C4-2B (cell line): ENCODE data around the gene QSOX1.

Experiments
- H3K27ac ChIP-seq: fragments of 450-650 bp; 2 replicates; pipeline ENCODE4 v1.5.1; 2017
- ZFX ChIP-seq: fragments of 450-650 bp; IDR thresholded peaks from 2 replicates; pipeline ENCODE4 v1.6.1; 2017
- TF ChIP-seq, protein P1 (sequence below): fragments of 450-650 bp; conservative IDR thresholded peaks from 2 replicates; pipeline ENCODE4 v1.5.1; 2017; ENCODE audit warnings: mild to moderate bottlenecking

Gene QSOX1

GRCh38 chr1:180157108-180157507, 2.4 kb downstream of the QSOX1 start:
- H3K27ac ChIP-seq: peak overlapping the region; percentile 90
- TF ChIP-seq, protein P1, sequence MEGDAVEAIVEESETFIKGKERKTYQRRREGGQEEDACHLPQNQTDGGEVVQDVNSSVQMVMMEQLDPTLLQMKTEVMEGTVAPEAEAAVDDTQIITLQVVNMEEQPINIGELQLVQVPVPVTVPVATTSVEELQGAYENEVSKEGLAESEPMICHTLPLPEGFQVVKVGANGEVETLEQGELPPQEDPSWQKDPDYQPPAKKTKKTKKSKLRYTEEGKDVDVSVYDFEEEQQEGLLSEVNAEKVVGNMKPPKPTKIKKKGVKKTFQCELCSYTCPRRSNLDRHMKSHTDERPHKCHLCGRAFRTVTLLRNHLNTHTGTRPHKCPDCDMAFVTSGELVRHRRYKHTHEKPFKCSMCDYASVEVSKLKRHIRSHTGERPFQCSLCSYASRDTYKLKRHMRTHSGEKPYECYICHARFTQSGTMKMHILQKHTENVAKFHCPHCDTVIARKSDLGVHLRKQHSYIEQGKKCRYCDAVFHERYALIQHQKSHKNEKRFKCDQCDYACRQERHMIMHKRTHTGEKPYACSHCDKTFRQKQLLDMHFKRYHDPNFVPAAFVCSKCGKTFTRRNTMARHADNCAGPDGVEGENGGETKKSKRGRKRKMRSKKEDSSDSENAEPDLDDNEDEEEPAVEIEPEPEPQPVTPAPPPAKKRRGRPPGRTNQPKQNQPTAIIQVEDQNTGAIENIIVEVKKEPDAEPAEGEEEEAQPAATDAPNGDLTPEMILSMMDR: no peak
- TF ChIP-seq ZFX: no peak

GRCh38 chr1:180157576-180158057, 2.9 kb downstream of the QSOX1 start:
- peak overlapping the region; percentile 90 for H3K27ac ChIP-seq
- no peak for TF ChIP-seq ZFX
- TF ChIP-seq, protein P1: no peak

- peak overlapping the region; percentile 90 for H3K27ac ChIP-seq
- TF ChIP-seq, protein P1: no peak
- TF ChIP-seq ZFX: no peak
Observed at GRCh38 chr1:180158149-180159147, 3.8 kb downstream of the QSOX1 start.

DNA sequence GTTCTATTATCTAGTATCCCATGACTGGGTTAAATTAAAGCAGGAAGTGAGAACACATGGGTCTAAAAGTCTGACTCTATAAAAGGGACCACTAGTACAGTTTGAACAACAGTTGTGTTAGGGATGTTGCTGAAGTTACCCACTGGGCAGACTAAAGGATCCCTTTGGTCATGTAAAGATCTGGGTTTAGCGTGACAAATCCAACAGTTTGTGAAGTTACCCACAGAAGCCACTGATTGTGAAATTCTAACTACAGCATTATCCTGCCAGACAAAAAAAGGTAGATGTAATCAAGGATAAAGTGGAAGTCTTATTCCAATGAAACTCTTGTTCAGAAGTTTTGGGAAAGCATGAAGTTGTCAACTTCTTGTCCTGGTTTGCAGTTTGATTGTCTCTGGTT, 5.7 kb downstream of the QSOX1 start:
- TF ChIP-seq, protein P1: no peak
- TF ChIP-seq ZFX: no peak
- H3K27ac ChIP-seq: no peak overlapping the region

DNA sequence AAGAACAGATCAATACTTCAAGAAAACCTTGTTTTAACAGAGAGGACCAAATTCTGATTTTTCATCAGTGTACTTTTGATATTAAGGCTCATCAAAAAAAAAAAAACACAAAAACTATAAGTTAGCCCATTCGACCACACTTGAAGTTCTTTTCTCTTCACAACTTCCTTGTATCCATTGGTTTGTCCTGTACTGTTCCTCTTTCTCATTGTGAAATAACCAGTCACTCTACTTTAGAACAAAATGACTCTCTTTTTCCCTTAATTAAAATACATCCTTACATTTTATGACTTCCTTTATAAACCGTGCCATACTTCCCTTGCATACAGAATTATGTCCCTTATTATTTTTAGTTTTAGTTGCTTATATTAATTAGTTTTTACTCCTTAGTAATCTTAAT, 8.4 kb downstream of the QSOX1 start:
- no peak overlapping the region for H3K27ac ChIP-seq
- TF ChIP-seq ZFX: no peak
- TF ChIP-seq, protein P1: no peak

DNA sequence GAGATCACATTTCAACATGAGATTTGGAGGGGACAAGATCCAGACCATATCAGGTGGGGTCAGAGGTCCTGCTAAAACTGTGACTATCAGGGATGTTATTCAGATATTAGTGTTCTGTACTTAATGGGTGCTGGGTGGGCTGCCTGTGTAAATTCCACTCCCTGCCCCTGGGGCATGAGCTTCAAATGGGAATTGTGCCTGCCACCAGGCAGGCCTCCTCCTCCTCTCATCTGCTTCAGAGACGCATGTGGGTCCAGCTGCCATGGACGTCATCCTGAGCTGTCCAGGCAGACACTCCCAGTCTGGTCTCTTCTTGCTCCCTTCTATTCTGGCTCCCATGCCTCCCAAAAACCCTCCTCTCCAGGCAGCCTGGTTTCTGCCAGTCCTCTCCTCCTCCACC, 10.4 kb downstream of the QSOX1 start:
- TF ChIP-seq, protein P1: no peak
- no peak for TF ChIP-seq ZFX

More for the DNA sequence above, 10.4 kb downstream of the QSOX1 start:
- H3K27ac ChIP-seq: no peak overlapping the region
